Stimulated activated CD4-positive, alpha-beta T cell treated with anti-CD3 and anti-CD28 coated beads, Interleukin-15, amount 100 ng/mL, for 1 hour (primary cell): ENCODE measurements around the gene GOLPH3.
"Not testable (repeated sequence)": the region's sequence is repeated elsewhere in the genome, so short reads cannot be mapped to it uniquely, and the experiment has no call there.

Experiments
- DNase-seq, 2 donors: peaks; one replicate each; pipeline ENCODE4 v3.0.0-alpha.2; 2020; ENCODE audit warnings: low read depth in 1 of 2, low spot score in 1 of 2

GOLPH3 gene

DNA sequence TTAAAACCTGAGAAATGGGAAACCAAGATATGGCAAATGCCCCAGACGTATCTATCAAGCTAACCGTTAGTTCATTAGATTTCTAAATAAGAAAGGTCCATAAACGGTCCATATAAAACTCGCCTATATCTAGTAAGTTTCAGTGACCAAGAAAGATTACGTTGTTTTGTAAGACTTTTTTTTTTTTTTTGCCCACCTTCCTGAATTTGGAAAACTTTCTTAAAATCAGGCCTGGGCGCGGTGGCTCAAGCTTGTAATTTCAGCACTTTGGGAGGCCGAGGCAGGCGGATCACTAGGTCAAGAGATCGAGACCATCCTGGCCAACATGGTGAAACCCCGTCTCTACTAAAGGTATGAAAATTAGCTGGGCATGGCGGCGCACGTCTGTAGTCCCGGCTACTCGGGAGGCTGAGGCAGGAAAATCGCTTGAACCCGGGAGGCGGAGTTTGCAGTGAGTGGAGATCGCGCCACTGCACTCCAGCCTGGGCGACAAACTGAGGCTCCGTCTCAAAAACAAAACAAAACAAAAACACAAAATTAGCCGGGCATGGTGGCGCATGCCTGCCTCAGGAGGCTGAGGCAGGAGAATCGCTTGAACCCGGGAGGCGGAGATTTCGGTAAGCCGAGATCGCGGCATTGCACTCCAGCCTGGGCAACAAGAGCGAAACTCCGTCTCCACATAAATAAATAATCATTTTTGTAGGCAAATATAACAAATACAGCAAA, 1.8 kb downstream of the GOLPH3 start:
- DNase-seq: not testable (repeated sequence)

DNA sequence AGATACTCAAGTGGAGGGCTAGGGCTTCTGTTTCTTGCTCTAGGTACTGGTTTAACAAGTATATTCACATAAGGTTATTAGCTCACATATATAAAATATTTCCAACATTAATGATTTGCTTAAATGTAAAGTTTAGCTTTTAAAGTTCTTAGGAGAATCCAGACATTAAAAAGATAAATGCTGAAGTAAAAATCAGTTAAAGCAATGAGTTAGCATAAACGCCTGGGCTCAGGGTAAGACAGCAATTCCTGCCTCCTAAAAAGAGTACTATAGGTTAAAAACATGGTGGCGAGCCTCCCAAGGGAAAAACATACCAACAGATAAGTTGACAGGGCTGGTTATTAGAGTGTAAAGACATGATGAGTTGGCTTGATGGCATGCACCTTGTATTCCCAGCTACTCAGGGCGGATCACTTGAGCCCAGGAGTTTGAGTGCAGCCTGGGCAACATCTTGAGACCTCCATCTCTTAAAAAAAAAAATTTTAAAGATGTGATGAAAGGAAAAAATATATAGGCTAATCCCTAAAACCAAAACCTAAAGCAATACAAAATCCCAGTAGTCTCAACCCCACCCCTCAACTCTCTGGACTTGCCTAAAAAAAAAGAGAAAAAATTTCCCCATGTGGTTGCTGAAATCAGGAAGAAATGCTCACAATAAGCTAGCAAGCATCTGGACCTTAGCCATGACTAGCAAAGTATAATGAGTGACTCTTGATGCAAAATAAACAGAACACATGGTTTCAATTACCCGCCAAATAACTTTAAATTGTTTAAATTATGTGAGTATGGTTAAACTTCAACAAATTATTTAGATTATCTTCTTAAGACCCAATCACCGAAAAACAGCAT, 3.6 kb downstream of the GOLPH3 start:
- DNase-seq: no peak

DNA sequence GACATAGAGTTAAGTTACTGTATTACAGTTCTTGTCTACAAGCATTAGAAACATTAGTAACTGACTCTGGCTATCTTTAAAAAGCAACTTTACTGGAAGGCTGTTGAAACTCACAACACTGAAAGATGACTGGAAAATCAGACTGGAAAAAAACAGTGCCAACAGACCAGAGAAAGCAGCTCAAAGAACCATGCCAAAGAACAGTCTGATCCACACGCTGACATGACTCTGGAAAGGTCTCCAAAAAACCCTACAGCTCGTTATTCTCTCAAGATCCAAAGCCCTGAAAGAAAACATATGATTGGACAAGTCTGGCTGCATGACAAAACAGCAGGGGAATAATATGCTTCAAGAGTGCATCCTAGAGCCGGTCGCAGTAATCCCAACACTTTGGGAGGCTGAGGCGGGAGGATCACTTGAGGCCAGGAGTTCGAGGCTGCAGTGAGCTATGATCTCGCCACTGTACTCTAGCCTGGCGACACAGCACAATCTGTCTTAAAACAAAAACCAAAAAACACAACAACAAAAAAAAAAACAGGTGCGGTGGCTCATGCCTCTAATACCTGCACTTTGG, 5.6 kb downstream of the GOLPH3 start:
- DNase-seq: no peak

DNA sequence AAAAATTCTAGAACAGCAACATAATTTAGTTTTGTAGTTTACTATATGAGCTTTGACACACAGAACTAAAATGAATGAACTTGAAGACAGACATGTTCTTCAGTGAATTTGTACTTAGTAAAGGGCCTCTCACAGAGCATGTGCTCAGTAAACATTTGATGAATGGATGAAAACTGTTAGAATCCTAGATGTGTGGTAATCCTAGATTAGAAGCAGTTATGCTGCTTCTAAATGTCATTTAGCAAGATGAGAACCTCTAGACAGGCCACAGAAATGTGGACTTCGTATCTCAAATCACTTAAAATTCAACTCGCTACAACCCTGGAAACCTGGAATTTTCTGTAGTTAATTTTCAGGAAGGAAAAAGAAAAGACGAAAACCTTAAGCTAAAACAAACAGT, 8.5 kb downstream of the GOLPH3 start:
- no peak for DNase-seq

DNA sequence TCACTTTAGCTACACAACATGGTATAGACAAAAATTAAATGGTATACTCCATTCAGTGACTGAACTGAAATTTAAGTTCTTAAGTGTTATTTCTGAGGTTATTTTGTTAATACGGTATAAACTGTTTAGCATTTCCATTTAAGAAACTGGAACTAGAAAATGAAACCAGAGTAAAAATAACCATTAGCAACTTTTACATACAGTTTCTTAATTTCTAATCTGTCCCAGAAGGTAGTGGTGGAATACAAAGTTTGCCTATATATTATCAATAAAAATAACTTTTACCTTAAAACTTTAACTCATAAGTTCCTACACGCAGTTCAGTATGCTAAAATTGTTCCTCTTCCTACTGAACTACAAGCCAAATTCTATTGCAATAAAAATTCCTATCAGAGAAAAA, 10.3 kb downstream of the GOLPH3 start:
- no peak for DNase-seq

DNA sequence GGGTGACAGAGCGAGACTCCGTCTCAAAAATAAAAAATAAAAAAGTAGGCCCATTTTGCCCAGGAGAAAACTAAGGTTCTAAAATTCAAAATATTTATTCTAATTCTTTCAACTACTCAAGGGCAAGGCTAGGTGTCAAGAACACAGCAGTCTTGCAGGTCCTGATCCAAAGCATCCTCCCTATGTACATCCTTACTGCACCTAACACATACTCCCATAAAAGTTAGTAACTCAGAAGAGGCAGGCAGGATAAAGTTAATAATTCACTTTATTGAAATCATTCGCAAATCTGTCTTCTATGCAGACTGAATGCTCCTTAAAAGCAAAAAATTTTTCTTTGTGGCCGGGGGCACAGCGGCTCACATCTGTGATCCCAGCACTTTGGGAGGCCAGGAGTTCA, 11.1 kb downstream of the GOLPH3 start:
- DNase-seq: no peak

DNA sequence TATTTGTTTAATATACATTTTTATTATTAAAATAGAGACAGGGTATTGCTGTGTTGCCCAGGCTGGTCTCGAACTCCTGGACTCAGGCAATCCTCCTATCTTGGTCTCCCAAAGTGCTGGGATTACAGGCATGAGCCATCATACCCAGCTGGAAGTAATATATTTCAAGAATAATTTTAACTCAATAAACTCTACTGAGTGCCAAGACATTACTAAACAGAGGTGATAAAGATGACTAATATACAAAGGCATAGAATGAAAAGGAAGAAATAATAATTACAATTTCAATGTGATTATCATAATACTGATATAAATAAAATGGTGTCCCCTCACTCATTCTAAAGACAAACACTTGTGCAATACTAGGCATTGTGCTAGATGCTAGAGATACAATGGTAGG, 13.9 kb downstream of the GOLPH3 start:
- no peak for DNase-seq

DNA sequence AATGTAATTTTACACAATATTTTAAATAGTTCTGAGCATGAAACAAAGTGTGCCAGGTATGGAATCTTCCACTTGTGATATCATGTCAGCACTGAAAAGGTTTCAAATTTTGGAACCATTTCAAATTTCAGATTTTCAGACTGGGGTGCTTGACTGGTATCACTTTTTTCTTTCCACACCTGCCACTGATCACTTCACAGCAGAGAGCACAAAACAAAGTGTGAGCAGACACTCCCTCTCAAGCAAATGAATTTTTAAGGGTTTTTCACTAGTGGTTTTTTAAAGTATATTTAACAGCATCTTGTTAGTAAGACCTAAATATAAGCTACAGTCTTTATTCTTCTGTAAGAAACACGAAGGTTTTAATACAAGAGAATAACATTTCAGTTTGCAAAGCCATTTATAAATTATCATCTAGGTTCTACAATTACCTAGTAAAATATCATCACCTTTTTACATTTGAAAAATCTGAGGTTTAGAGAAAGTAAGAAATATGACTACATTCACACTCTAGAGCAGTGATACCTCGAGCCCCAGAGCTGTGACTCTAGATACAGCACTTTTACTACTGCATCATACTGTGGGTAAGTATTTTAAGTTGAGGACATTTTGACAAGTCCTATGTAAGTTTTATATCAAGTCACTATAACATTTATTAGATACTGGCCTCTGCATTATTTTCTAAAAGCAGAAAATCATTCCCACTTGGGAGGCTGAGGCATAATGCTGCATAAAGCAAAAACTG, 14.6 kb downstream of the GOLPH3 start:
- DNase-seq: no peak

DNA sequence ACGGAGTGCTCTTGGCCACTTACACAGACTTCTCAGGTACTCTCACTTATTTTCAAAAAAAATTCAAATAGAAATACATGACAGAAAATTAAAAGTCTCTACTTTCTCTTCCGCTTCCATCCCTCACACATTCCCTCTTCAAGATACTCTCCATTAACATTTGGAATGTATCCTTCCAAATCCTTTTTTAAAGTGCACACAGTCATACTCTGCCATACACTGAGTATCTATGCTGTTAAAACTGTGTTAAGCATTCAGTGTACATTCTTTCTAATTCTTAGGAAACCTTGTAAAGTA, 15.5 kb downstream of the GOLPH3 start:
- DNase-seq: no peak

DNA sequence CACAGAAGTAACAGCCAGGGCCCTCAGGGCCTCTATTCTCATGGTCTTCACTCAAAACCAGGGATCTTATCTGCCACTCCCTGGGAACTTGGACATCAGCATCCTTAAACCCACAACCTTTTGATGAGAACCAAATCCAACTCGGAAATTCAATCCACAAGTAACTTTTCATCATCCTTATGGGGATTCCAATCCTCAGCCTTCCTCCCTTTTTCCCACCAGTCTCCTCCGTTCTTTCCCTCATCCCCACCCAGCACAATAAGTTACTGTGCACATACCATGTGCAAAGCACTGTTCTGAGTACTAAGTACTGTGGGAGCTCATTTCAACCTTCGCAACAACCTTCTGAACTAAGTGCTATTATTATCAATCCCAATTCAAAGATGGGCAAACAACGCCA, 17.0 kb downstream of the GOLPH3 start:
- DNase-seq: no peak

DNA sequence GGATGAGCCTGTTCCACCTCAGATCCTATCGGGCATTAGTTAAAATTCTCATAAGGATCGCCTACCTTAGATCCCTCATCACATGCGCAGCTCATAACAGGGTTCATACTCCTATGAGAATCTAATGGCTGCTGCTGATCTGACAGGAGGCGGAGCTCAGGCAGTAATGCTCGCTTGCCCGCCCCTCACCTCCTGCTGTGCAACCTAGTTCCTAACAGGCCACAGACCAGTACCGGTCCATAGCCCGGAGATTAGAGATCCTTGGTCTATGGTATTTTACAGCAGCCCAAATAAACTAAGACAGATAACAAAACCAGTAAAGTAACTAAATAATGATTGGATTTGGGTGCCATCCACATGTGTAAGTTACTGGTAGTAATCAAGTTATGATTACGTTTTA, 17.5 kb downstream of the GOLPH3 start:
- DNase-seq: no peak

DNA sequence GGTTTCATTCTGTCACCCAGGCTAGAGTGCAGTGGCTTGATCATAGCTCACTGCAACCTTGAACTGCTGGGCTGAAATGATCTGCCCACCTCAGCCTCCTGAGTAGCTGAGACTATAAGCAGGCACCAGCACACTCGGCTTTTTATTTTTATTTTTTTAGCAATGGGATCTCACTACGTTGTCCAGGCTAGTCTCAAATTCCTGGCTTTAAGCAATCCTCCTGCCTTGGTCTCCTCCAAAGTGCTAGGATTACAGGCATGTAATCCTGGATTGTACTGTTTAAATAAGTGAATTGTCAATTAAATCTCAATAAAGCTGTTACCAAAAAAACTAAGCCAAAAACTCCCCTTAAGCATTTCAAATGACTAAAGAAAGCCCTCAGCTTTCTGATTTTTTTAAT, 18.9 kb downstream of the GOLPH3 start:
- DNase-seq: no peak

DNA sequence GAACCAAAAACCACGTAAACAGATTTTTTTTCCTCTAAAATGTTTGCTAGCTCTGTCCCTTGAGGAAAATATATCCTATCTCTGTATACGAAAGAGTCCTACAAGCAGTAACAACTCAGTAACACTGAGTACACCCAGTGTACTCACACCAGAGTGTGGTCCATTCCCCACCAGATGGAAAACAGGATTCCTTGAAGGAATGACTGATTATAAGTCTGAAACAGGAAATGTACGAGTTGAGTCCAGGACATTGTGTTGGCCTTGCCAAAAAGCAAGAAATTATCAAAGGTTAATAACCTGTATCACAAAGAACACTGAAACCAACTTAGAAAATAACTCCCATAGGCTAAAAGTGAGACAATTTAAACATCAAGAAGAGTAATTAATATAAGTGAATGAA, 20.4 kb downstream of the GOLPH3 start:
- DNase-seq: no peak

DNA sequence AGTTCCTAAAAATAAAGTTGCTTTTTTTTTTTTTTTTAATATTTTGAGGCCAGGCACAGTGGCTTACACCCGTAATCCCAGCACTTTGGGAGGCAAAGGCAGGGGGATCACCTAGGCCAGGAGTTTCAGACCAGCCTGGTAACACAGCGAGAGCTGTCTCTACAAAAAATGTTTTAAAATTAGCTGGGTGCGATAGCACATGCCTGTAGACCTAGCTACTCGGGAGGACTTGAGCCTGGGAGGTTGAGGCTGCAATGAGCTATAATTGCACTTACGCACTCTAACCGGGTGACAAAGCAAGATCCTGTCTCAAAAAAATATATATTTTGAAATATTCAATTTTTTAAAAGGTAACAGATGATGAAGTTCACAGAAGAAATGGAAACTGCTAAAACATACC, 22.9 kb downstream of the GOLPH3 start:
- DNase-seq: no peak

DNA sequence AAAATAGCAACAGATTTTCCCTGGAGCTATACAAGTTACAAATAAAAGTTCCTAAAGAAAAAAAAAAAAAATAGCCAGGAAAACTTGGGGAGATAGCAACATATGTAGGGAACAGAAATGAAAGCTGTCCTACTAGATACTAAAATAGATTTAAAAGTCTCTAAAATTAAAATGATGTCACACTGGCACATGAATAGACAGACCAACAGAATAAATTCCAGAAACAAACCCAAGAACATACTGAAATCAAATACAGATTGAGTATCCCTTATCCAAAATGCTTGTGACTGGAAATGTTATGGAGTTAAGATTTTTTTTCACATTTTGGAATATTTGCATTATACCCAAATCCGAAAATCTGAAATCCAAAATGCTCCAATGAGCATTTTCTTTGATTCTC, 23.8 kb downstream of the GOLPH3 start:
- no peak for DNase-seq

DNA sequence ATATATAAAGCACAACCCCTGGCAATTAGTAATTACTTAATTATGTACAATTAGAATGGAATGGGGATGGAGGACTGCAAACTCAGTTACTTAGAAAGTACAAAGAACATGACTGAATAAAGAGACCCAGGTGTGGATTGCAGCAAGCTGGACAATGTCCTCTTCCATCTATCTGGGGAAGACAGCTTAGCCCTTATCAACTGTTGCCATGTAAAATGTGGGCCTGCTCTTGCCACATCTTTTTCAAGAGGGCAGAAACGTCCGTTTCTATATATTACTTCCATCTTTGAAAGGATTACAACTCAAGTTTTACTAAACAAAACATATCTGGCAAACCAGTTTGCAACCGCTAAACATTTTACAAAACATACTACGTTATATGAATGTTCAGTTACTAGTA, 26.2 kb downstream of the GOLPH3 start:
- no peak for DNase-seq

DNA sequence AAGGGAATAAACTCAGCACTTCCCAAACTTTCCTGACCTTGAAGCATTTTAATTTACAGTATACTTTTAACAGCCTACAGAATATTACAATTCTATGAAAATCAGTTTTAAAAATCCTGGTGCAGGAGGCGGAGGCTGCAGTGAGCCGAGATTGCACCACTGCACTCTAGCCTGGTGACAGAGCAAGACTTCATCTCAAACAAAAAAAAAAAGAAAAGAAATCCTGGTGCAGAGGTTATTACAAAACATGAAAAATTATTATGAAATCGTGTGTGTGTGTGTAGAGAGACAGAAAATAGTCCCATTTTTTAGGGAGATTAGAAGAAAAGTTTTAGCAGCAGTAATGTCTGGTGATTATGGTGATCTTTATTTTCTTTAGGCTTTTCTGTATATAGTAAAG, 26.9 kb downstream of the GOLPH3 start:
- DNase-seq: no peak

DNA sequence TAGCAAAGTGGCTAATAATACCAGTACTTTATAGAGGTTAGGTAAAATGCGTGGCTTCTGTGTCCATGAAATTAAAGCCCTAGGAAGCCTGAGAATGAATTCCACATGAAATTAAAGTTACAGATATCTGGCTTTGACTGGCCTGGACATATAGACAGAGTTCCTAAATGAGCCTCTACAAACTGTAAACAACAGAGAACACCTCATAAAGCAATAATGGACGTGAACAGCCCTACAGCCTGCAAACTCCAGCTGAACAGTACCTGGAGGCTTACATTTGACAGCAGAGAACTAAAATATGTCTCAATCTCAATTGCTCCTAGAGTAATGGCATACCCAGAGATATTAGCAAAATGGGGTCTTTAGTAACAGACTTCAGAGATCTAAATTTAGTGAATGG, 28.7 kb downstream of the GOLPH3 start:
- DNase-seq: no peak

DNA sequence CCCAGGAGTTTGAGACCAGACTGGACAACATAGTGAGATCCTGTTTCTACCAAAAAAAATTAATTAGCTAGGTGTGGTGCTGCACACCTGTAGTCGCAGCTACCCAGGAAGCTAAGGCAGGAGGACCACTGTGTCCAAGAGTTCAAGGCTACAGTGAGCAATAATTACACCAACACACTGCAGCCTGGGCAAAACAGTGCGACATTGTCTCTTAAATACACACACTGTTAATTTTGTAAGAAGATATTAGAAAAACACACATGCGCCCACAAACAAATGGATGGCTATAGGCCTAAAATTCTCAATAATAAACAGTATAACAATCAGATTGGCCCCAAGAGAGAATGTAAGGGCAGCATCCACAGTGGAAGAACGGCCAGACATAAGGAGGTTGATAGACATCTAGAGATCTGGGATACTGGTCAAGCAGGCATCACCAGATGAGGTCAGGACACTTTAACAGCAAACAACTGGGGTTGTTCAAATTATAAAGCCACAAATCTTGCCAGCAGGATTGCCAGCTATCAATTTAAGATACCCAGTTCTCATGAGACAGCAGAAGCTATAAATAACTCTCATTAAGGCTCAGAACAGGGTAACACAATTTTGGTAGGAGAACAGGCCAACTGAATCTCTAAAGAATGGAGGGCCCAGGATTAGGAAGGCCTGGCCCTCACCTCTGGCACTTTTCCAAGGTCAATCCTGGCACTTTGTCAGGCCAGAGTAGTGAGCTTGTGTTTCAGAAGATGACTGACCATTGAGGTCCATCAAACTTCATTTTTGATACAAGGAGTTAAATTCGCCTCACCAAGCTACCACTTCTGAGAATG, 29.5 kb downstream of the GOLPH3 start:
- no peak for DNase-seq

DNA sequence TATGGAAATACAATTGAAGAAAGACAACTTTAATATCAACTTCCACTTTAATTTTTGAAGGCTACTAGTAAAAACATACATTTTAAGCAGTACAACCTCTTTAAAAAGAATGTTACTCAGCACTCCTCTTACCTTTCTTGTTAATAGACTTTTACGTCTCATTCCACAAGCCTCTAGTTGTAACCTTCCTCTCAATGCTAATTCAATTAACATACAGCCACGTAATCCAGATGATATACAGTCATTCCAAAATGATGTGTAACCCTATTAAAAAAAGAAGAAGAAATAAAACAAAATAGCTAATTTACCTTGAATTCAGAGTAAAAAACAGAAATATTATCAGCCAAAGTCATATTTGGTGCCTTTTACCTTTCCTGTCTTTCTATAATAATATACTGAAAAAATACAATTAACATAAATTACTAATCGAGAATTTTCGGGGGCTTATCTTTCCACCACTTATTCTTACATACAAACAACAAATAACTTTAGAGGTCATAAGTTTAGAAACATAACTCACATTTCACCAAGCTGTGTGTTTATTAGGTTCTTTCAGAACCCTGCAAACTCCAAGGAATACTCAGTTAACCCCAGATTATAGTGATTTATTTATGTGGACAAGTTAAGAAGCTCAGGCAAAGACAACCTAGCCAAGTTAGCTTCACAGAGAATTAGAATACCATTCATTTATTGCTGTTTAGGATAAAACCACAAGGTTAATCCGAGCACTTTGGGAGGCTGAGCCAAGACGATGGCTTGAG, 30.3 kb downstream of the GOLPH3 start:
- no peak for DNase-seq
